ENCODE measurements around the gene TSSC4. TPM values are rescaled to one million over a fixed set of nuclear protein-coding genes. Genes with fewer than 3 reads are reported as not detected.

The TSSC4 gene
- polyA plus RNA-seq, 12 donors: 15.1 to 29.2 (median 17.7) TPM; not detected in 1

DNA sequence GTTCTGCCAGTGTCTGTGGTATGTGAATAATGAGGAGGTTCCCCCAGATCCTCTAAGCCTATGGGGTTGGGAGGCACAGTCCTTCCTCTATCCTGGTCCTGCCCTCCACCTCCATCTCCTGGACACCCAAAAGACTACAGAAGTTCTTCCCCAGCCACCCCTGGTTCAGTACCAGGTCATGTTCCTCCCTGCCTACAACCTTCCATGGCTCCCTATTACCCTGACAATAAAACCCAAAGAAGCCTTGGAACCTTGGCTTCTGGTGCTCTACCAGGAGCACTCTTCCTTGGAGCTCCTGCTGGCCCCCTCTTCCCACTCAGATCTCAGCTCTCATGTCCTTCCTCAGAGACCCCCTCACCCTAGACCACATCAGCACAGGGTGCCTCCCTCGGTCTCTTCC, 30.8 kb downstream of the TSSC4 start:
- DNase-seq: no peak

DNA sequence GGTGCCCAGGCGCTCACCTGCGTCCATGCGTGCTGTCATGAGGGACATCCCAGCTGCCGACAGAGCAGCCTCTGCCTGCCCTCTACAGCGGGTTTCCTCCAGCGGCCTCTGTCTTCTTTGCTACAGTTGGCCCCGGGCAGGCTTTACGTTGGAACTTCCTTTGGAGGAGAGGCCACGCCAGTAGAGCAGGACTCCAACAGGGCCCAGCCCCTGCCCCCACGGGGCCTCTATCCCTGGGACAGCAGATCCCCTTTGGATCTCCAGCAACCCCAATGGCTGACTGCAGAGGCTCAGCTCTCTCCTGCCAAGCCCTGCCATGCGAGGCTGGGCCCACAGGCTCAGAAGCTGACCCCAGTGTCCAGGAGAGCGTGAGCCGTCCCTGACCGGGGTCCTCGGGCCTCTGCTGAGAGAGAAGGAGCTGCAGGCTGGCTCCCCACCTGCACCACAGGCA, 31.6 kb downstream of the TSSC4 start:
- no peak for DNase-seq

DNA sequence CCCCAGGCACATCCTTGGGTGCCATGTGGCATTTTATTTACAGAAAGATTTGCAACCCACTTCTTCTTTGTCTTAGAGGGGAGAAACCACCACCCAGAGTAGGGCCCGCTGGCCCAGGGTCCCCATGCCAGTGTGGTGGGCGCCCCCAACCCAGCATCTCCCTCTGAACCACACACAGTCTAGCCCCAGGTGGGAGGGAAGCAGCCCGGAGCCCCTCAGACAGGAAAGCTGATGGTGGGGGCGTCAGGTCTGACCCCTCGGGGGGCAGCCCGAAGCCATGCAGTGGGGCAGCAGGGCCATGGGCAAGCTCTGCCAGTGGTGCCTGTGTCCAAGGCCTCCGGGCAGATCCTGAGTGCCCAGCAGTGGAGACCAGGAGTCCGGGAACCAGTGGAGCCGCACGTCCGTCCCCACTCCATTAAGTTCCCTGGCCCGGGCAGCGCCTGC, 32.1 kb downstream of the TSSC4 start:
- DNase-seq: no peak

DNA sequence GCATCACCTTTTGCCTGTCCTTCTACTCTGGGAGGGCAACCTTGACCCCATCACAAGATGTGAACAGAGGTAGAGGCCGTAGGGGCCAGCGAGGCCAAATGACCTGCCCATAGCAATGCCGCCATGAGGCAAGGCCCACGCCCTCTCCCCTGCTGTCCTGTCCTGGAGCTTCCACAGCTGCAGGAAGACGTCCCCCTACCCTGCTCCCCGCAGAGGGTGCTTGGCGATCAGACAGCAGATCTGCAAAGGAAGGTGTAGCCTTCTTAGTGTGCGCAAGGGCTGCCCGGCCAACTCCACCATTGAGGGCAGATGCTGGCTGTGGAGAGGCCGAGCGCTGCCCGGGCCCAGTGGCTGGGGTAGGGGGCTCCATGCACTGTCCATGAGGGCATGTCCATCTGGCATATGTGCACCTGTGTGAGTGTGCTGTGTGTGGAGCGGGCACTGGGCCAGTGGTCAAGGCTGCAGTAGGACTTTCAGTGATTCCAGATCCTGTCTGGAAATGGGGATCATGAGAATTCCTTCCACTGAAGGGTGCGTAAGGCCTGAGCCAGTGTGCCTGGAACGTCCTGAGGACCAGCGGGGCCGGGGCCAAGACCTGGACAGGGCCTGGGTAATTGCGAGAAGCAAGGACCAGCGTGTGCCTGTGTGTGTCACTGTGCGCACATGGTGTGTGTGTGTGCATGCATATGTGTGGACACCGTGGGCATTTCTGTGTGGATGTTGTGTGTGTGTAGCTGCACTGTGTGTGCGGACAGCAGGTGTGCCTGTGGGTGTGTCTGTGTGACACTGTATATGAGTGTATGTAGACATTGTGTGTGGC, 32.8 kb downstream of the TSSC4 start:
- DNase-seq: no peak

DNA sequence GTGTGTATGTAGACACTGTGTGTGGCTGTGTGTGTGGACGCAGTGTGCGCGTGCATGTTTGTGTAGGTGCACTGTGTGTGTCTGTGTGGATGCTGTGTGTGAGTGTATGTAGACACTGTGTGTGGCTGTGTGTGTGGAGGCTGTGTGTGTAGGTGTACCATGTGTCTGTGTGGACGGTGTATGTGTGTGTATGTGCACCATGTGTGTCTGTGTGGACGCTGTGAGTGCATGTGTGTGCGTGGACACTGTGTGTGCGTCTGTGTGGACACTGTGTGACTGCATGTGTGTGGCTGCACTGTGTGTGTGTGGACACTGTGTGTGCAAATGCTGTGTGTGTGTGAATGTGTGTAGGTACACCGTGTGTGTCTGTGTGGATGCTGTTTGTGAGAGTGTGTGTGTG, 33.5 kb downstream of the TSSC4 start:
- DNase-seq: no peak

DNA sequence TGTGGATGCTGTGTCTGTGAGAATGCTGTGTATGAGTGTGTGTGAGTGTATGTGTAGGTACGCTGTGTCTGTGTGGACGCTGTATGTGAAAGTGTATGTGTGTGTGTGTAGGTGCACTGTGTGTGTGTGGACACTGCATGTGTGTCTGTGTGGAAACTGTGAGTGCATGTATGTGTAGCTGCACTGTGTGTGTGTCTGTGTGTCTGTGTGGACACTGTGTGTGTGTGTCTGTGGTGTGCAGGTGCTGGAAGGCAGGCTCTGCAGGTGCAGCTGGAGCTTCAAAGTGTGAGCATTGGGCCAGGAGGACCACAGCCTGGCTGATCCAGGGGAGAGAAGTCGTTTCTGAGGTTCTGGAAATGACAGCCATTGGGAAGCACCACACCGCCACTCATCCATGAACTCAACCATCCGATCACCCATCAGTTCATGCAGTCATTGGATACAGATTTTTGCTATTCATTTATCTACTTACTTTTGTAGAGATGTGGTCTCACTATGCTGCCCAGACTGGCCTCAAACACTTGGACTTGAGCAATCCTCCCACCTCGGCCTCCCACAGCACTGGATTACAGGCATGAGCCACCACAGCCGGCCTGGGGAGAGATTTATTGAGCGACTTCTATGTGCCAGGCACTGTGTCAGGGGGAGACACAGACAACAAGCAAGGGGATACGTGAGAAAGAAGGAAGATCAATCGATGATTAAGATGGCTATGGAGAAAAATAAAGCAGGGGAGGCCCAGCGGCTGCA, 34.1 kb downstream of the TSSC4 start:
- no peak for DNase-seq

DNA sequence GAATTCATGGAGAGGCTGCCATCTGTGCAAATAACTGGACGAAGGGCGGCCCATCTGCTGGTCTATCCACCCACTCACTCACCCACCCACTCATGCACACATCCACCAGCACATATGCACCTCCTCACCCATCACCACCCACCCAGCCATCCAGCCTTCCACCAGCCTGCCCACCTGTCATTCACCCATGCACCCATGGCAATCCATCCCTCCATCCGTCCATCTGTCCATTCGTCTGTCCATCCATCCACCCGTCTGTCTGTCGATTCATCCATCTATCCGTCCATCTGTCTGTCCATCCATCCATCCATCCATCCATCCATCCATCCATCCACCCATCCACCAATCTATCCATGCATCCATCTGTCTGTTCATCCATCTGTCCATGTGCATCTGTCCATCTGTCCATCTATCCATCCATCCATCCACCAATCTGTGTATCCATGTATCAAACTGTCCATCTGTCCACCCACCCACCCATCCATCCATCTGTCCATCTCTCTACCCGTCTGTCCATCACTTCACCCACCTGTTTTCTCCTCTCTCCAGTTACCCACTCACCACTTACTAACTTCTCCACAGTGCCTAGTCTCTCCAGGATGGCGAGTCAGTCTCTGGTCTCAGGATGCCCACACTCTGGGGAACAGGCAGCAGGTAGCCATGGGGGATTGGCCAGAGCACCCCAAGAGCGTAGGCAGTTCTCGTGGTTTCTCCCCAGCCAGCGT, 34.9 kb downstream of the TSSC4 start:
- no peak for DNase-seq

DNA sequence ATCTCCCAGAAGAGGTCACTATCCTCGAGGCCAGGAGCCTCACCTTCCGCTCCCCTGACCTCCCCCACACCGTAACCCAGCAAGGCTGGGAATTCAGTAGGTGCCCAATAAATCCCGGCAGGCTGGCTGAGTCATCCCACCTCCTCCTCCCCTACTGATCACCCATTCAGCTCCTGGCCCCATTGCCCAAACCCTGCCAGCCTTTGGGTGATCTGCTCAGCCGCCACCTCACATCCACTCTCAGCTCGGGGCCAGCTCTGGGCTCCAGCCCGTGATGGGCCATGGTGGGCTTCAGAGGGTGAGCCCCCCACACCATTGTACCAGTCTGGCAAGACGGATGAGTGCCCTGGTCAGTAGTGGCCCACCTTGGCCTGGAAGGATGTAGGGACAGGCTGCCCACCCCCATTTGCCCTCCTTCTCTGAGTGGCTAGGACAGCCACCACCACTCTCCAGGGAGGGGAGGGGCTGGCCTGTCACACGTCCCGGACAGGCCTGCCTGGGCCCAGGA, 35.5 kb downstream of the TSSC4 start:
- no peak for DNase-seq

DNA sequence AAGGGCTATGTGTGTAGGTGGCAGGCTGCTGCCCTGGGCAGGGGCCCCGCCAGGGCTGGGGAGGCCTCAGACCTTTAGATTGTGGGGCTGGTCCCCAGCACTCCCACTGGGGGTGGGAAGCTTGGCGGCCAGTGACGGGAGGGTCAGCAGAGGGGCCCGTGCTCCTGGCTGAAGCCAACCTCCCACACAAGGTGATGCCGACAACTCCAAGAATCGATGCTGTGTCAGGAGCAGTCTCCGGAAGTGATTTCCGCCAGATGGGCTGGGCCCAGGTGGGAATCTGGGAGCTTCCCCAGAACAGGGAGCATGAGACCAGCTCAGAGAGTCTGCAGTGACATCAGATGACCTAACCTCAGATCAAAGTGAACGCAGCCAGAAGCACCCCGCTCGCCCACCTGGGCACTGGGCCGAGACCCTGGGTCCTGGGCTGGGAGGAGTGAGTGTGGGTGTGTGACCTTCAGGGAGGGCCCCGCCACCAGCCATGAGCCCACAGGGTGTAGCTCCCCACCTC, 36.0 kb downstream of the TSSC4 start:
- DNase-seq: no peak

DNA sequence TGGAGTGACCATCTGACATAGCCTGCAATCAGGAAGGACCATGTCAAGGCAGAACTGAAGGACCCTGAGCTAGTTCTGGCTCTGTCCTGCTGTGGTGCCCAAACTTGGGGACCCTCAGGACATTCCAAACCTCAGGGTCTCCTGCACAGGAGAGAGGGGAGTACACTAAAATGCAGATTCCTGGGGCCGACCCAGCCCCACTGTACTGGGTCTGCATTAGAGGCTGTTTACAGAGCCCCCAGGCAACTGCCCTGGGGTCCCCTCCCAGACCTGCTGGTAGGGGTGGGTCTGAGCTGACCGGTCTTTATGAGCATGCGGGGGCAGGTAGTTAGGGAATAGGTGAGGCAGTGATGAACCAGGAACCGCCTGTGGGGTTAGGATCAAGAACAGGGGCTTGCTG, 37.0 kb downstream of the TSSC4 start:
- no peak for DNase-seq

DNA sequence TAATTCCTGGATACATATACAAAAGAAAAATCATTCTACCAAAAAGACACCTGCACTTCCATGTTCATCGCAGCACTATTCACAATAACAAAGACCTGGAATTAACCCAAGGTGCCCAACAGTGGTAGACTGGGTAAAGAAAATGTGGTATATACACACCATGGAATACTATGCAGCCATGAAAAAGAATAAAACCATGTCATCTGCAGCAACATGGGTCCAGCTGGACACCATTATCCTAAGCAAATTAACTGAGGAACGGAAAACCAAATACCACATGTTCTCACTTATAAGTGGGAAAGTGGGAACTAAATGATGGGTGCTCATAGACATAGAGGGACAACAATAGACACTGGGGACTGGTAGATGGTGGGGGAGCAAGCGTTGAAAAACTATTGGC, 39.3 kb downstream of the TSSC4 start:
- DNase-seq: no peak

DNA sequence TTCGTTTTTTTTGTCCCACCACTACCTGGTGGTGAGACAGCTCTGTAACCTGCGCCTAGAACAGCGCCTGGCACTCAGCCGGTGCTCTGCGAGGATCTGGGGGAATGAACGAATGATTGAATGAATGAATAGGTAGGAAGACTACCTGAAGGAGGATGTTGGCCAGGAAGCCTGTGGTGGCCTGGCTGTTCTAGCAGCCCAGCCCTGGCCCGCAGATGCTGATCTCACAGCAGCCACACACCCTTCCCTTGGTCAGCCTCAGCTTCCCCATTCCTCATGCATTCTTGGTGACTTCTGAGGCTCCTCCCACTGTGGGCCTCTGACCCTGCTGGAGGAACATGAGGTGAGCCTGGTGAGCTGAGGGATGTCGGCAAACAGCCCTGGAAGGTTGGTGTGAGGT, 40.1 kb downstream of the TSSC4 start:
- no peak for DNase-seq

DNA sequence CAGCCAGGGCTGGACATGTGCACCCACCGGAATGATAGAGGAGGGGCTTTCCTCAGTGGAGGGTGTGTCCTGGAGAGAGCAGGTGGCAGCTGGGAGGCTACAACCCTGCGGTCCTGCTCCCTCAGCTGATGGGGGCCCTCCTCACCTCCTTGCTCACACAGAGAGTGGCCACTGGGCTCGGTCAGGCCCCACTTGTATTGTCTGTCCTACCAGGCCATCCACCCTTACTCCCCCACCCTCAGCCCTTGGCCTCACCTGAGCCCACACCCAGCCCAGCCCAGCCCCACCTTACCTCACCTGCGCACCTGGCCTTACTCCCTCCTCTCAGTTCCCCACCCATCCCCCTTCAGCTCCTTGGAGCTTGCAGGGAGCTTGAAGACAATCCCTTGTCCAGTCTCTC, 40.6 kb downstream of the TSSC4 start:
- DNase-seq: no peak

DNA sequence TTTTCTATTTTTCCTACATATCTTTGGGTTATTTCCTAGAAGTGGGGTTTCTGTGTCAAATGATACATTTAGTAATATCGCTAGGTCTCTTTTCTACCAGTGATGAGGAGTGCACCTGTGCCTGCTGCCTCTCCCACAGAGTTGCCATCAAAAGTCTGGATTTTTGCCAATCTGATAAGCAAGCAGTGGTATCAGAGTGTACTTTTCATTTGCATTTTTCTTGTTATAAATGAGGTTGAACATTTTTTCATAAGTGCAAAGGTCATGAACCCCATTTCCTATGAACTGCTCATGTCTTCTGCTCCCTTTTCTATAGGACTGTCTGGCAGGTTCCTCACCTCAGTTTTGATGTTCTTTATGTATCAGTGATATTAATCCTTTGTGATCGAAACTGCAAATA, 42.0 kb downstream of the TSSC4 start:
- DNase-seq: no peak

DNA sequence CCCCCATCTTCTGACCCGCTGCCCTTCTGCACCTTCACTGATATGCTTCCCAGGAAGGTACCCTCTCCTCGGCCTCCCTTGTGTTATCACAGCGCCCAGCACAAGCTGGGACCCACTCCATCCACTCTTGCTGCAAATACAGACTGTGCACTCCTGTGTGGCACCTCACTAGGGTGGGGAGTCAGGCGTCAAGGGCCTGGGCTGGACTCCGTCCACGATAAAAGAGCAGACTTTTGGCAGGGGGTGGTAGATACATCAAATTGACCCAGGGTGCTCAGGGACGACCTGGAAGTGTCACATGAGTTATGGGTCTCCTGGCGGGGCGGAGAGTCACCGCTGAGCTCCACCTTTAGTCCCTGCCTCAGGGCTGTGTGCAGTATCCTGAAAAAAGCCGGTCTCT, 42.9 kb downstream of the TSSC4 start:
- no peak for DNase-seq

DNA sequence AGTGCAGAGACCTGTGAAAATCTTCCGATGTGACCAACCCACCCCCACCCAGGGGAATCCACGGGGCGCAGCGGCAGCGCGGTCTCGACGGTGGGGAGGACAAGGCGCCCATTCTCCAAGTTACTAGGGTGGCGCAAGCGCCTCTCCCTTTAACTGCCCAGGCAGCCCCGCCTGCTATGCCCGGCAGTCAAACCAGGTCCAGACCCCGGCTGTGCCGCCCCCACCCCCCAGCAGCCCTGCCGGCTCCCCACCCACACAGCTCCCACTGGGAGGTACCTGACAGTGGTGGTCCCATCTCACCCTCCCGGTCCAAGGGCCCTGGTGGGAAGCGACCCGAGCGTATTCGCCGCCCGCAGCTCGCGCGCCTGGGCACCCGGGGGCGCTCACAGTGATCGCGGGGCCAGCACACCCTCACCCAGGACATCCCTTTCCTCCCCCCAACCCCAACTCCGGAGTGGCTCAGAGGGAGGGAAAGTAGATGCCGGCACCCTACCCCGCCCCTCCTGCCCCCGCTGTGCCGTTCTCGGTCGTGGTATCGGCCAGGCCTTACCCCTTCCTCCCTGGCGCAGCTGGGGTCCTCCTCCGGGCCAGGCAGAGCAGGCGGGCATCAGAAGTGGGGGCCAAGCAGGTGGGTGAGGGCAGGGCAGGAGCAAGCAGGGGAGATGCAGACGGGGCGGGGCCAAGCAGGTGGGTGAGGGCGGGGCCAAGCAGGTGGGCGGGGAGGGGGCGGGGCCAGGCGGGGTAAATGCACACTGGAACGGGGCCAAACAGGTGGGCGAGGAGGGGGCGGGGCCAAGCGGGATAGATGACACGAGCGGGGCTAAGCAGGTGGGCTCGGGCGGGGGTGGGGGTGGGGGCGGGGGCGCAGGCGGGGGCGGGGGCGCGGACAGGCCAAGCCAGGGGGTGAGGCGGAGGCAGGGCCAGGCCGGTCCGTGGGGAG, 43.6 kb downstream of the TSSC4 start, which contains the start of gene TRPM5:
TSS of gene TRPM5 (minus strand) at position 634 of the 940 bp plus-strand sequence. CDS start 21,478 bp downstream, outside the sequence.
- no peak for DNase-seq

DNA sequence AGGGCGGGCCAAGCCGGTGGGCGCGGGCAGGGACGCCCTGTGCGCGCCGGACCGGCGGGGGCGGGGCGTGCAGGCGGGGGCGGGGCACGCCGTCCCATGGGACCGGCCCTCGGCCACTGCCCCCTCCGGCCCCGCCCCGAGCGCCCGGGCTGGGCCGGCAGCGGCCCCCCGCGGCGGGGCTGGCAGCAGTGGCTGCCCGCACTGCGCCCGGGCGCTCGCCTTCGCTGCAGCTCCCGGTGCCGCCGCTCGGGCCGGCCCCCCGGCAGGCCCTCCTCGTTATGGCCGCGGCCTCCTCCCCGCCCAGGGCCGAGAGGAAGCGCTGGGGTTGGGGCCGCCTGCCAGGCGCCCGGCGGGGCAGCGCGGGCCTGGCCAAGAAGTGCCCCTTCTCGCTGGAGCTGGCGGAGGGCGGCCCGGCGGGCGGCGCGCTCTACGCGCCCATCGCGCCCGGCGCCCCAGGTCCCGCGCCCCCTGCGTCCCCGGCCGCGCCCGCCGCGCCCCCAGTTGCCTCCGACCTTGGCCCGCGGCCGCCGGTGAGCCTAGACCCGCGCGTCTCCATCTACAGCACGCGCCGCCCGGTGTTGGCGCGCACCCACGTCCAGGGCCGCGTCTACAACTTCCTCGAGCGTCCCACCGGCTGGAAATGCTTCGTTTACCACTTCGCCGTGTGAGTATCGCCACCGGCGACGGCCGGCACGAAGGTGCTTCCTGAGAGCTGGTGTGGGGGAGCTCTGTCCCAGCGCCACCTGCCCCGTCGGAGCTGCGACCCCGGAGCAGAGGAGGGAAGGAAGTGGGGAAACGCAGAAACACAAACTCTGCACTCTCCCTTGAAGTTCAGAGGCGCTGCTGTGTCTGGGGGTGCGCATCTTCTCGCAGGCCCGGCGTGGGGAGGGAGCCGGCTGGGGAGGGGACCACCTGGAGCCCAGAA, 44.5 kb downstream of the TSSC4 start, which contains the start of gene KCNQ1:
TSS of gene KCNQ1 (plus strand) at position 188 of the 925 bp plus-strand sequence. CDS start at position 279, 91 bp downstream.
- DNase-seq: no peak

DNA sequence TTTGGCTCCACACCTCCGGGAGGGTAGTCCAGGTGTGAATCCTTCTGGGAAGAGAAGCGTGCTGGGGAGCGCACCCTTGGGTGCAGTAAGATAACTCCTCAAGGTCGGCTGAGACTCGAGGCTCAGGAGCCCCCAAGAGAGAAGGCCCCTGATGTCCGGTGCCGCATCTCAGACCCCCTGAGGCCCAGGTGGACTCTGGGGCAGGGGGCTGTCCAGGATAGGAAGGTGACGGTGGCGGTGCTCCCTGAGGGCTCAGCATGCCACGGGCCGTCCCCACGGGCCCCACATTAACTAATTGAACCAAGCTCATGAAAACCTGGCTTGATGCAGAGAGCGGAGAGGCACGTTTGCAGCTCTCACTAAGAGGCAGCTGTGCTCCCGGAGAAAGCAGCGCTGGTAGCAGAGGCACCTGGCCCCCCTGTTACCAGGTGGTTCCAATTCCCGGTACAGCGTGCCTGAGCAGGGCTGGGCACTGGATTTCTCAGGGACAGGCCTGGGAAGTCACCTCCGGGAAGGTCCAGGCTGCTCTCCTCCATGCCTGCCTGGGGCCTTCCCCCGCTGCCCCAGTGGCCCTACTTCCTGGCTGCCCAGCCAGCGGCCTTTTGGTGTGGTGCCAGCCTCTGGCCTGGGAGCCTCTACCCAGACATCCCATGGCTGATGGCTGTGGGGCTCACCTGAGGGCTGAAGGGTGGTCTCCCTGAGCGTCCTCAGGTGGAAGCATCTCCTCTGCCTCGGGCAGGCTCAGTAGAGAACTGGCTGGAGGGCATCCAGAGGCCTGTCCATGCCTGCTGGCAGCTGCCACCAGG, 45.4 kb downstream of the TSSC4 start:
- DNase-seq: no peak

Data from muscle of arm (tissue), 12 donors.